Measurements from ENCODE around the gene MAML2.
A peak's percentile ranks its signal among the peaks of the same experiment; 100 is the strongest.

Gene MAML2

DNA sequence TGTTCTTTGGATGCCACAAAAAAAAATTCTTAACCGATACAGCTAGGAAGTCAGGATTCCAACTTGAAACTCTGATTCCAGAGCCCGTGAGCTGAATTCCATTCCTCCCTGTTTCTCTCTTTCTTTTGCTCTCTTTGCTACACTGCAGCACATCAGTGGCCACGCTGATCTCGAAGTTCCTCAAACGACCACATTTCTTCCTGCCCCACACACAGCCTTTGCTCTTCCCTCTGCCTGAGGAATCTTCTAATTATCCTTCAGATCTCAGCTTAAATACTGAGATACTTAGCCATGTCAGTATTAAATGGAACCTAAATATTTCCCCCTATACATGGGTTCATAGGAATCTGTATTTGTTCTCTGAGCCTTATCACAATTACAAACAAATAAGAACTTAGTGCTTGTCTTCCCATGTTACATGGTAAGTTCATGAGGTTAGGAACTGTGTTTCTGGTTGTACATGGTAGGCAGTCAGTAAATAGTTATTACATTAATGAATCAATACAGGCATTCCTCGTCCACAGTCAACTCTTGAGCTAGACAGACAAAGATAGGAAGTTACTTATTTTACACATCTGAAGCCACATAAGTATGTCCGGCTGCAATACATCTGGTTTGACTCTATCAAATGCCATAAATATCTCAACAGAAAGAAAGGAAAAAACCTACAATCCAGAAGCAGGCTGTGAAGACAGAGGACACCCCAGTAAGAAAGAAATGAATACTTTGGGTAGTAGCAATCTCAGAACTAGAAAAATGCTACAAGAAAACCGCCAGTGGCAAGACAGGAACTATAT, 86.6 kb downstream of the MAML2 start:
- TF ChIP-seq, protein P1, sequence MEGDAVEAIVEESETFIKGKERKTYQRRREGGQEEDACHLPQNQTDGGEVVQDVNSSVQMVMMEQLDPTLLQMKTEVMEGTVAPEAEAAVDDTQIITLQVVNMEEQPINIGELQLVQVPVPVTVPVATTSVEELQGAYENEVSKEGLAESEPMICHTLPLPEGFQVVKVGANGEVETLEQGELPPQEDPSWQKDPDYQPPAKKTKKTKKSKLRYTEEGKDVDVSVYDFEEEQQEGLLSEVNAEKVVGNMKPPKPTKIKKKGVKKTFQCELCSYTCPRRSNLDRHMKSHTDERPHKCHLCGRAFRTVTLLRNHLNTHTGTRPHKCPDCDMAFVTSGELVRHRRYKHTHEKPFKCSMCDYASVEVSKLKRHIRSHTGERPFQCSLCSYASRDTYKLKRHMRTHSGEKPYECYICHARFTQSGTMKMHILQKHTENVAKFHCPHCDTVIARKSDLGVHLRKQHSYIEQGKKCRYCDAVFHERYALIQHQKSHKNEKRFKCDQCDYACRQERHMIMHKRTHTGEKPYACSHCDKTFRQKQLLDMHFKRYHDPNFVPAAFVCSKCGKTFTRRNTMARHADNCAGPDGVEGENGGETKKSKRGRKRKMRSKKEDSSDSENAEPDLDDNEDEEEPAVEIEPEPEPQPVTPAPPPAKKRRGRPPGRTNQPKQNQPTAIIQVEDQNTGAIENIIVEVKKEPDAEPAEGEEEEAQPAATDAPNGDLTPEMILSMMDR (IDR thresholded peaks at IDR 0.05; ENCODE audit: insufficient read depth, missing control alignments): no peak
- no peak for DNase-seq (ENCODE audit: insufficient read length, low spot score)
- FAIRE-seq: no peak

DNA sequence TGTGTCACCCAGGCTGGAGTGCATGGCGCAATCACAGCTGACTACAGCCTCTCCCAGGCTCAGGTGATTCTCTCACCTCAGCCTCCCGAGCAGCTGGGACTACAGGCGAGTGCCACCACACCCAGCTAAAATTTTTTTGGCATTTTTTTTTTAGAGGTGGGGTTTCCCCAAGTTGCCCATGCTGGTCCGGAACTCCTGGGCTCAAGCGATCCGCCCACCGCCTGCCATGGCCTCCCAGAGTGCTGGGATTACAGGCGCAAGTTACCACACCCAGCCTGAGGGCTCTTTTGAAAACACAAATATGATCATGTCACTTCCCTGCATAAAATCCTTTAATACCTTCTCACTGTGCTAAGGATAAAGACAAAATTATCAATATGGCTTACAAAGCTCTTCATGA, 88.1 kb downstream of the MAML2 start:
- no peak for DNase-seq (ENCODE audit: insufficient read length, low spot score)
- TF ChIP-seq, protein P1 (IDR thresholded peaks at IDR 0.05; ENCODE audit: insufficient read depth, missing control alignments): no peak
- FAIRE-seq: no peak

- TF ChIP-seq, protein P1 (IDR thresholded peaks at IDR 0.05; ENCODE audit: insufficient read depth, missing control alignments): no peak
- no peak for FAIRE-seq
- no peak for DNase-seq (ENCODE audit: insufficient read length, low spot score)
Observed at GRCh38 chr11:96254087-96254486, 88.9 kb downstream of the MAML2 start.

DNA sequence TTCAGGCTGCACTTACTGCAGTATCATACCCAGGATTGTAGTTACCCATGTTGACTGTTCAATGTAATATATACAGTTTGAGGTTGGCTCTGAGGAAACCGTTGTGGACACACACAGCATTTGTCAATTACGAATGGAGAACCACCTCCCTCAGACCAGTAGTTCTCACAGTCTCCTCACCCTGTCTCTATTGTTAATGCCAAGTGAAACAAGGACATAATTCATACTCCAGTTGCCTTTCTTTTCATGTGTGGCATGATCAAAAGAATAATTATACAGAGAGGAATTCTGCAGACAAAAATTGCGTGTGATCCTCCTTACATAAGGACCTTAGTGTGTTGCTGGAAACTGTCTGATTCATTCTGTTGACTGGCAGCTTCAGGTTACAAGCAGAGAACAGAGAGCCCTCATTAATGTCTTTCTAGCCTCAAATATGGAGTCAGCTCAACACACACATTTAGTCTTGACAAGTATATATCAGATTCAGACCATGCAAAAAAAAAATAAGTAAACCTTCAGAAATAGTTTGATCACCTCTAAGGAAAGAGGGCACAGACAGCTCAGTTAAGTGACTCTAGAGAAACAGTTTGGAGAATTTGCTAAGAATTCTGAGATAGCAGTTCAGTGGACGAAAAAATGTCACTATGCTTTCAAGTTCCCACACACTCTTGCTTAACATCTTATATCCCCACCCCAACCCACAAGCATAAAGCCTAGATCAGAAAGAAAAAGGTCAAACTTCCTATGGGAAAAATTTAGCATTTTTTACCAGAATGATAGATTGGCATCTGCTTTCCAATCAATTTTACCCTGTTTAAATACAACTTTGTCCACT, 96.1 kb downstream of the MAML2 start:
- TF ChIP-seq, protein P1 (IDR thresholded peaks at IDR 0.05; ENCODE audit: insufficient read depth, missing control alignments): no peak
- FAIRE-seq (no peak), DNase-seq (ENCODE audit: insufficient read length, low spot score) (no peak)

- no peak for FAIRE-seq
- DNase-seq (ENCODE audit: insufficient read length, low spot score): peak; percentile 51
- TF ChIP-seq, protein P1 (IDR thresholded peaks at IDR 0.05; ENCODE audit: insufficient read depth, missing control alignments): no peak
Observed at GRCh38 chr11:96242971-96243647, 99.9 kb downstream of the MAML2 start.

- DNase-seq (ENCODE audit: insufficient read length, low spot score): no peak
- TF ChIP-seq, protein P1 (IDR thresholded peaks at IDR 0.05; ENCODE audit: insufficient read depth, missing control alignments): no peak
- no peak for FAIRE-seq
Observed at GRCh38 chr11:96242191-96242847, 100.7 kb downstream of the MAML2 start.
